Measurements from ENCODE around the gene PPP1R14C. TPM values are rescaled to one million over a fixed set of nuclear protein-coding genes. Genes with fewer than 3 reads are reported as not detected.
A peak's percentile ranks its signal among the peaks of the same experiment; 100 is the strongest.

PPP1R14C gene
- total RNA-seq, 8 experiments from 2014 or later = 6.5 to 66.6 (median 13.8) TPM

DNA sequence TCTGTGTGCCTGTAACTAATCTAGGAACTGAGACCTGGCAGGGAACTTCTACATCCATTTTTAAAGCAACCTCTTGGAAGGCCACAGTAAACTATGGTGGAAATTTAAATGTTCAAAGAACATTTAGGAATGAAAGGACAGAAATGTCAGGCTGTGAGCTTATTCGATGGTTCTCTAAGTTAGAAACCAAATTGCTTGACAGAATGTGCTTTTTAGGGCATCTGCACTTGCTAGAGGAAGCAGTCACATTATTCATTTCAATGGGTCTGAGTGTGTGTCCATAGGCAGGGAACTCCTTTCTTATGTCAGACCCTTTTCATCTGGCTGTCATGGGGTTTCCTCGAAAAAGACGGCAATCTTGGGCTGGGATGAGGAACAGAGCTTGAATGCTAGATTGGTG lies 84.4 kb downstream of the PPP1R14C start:
- no peak overlapping the region for H3K27ac ChIP-seq
- no peak overlapping the region for H3K4me3 ChIP-seq
- 20 to 97% (median 46%) methylated on average over 1 to 3 of the region's 3 CpGs for WGBS, 10 experiments
- no peak for ATAC-seq (replicated peaks in 6 of 8)
- peaks cover 35 to 50% of the 10 kb centered on the region in 2 donors for H3K4me1 ChIP-seq (replicated peaks in 1 of 2)
- in situ Hi-C loops (cut with MboI; ENCODE audit: low pct_unique_long_range_greater_than_20kb in 2 of 9, low sequenced_read_pairs in 9 of 9, unreplicated experiment in 9 of 9) = no loop called here

DNA sequence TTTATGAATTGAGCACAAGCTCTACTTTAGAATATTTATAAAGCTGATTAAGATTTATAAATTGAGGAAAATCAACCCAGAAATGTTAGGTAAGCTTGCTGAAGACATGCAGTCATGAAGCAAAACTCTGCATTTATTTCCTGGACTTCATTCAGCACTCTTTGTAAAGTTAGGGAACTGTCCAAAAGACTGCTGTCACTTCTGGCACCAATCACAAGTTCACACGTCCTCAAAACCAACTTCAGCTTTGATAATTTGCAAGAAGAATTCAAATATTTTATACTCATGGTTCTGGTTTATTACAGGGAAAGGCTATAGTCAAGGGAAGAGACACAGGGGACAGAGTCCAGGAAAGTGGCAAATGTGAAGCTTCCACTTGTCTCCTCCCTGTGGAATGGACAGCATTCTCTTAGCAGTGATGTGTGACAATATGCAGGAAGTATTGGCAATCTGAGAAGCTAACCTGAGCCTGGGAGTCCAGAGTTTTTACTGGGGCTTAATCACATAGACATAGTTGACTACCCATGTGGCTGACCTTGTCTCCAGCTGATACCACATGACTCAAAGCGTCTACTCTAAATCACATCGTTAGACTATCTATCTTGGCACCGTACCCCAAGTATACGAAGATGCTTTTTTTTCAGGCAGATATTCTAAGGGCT lies 85.4 kb downstream of the PPP1R14C start:
- no peak for ATAC-seq (replicated peaks in 6 of 8)
- in situ Hi-C loops (cut with MboI; ENCODE audit: low pct_unique_long_range_greater_than_20kb in 2 of 9, low sequenced_read_pairs in 9 of 9, unreplicated experiment in 9 of 9) = no loop called here

DNA sequence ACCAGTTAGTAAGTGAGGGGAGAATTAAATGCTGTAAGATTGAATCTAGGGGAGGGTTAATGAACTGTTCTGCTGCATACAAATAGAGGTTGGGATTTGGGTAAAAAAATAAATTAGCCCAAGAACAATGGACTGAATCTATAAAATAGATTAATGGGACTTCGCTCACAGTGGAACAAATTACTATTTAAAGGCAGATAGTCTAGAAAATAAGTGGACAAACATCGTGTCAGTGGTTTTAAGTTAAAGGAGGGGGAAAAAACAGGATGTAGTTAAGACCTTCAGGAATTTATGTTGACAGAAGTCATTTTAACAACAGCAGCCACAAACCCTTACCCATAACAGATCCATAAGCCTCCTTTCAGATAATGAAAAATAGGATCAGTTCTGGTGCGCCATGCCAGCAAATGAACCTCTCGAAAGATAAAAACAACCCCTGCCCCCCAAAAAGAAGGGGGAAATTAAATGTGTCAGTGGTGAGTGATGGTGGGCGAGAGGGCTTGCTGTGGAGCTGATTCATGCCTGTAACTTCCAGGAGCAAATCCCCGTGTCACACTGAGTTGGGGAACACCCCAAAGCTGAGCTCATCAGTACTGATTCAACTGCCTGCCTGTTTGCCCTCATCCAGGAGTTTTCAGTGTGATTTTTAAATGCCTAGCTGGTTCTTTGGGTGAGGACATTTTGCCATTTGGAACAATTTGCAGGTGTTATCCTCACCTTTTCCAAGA lies 86.8 kb downstream of the PPP1R14C start:
- 38 to 96% (median 57%) methylated on average over 2 to 6 of the region's 6 CpGs; no CpG with 5 or more reads in 1 of the 10 experiments for WGBS, 10 experiments
- in situ Hi-C loops (cut with MboI; ENCODE audit: low pct_unique_long_range_greater_than_20kb in 2 of 9, low sequenced_read_pairs in 9 of 9, unreplicated experiment in 9 of 9) = no loop called here
- Histone ChIP-seq H3K4me1 (replicated peaks in 1 of 2) (peaks cover 35 to 50% of the 10 kb centered on the region in 2 donors), H3K4me3 (no peak overlapping the region), H3K27ac (no peak overlapping the region)
- ATAC-seq (replicated peaks in 6 of 8) = peak in 7 of 8 experiments; percentile 32 to 88 (median 79)

More for the DNA sequence above, 85.4 kb downstream of the PPP1R14C start:
- WGBS, 10 experiments = 80 to 100% (median 94%) methylated on average over 1 to 5 of the region's 5 CpGs; no CpG with 5 or more reads in 1 of the 10 experiments
- Histone ChIP-seq H3K27ac (no peak overlapping the region), H3K4me1 (replicated peaks in 1 of 2) (peaks cover 35 to 50% of the 10 kb centered on the region in 2 donors), H3K4me3 (no peak overlapping the region)

DNA sequence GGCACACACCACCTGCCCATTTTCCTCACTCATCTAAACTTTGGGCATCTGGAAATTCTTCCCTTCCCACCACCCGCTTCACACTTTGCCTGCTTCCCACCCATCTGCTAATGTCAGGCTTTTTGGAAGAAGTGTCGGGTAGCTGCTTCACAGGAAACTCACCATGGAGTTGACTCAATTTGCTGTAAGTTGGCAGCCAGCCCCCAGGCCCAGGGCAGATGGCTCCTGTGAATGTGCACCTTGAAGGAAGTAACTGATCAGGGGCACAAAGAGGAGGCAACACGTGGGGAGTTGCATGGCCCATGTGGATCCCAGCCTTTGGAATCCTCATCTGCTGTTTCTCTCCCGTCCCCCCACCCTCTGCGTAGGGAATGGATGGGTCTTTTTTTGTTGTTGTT lies 87.3 kb downstream of the PPP1R14C start:
- in situ Hi-C loops (cut with MboI; ENCODE audit: low pct_unique_long_range_greater_than_20kb in 2 of 9, low sequenced_read_pairs in 9 of 9, unreplicated experiment in 9 of 9) = no loop called here
- H3K4me1 ChIP-seq (replicated peaks in 1 of 2) = peaks cover 35 to 50% of the 10 kb centered on the region in 2 donors
- no peak overlapping the region for H3K27ac ChIP-seq
- no peak overlapping the region for H3K4me3 ChIP-seq
- ATAC-seq (replicated peaks in 6 of 8) = peak in 3 of 8 experiments; percentile 7 to 15 (median 12)
- 67 to 100% (median 93%) methylated on average over 1 to 4 of the region's 5 CpGs; no CpG with 5 or more reads in 4 of the 10 experiments for WGBS, 10 experiments

DNA sequence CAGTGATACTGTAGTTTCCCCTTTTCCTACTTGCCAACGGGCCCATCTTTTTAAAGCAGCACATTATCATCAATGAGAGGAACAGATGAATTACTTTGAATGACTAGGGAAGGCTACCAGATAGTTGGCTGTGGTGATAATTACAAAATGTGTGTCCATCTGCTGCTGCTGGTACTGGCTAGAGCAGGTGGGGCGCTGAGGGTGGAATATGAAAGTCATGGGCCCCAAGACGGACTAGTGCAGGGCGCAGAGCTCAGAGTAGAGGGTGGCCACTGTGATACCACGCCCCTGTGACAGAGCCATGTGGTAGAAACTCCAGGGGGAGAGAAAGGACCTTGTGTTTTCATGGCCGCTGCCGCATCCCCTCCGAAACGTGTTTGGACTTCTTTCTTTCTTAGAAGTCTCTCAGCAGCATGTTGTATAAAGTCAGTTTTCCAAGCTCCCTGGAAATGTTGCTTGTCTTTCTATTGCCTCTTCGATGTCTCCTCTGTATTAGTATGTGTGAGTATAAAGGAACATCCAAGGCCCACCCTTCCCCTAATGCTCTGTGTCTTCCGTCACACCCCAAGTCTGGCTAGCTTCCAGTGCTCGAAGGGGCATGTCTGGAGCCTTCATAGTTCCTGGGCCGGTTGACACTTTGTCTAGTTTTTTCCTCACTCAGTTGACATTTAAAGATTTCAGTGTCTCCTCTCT lies 88.1 kb downstream of the PPP1R14C start:
- in situ Hi-C loops (cut with MboI; ENCODE audit: low pct_unique_long_range_greater_than_20kb in 2 of 9, low sequenced_read_pairs in 9 of 9, unreplicated experiment in 9 of 9) = no loop called here
- no peak overlapping the region for H3K27ac ChIP-seq
- no peak overlapping the region for H3K4me3 ChIP-seq
- WGBS, 10 experiments = 0 to 100% (median 89%) methylated on average over 2 to 10 of the region's 13 CpGs; no CpG with 5 or more reads in 1 of the 10 experiments
- peak in 6 of 8 experiments; percentile 34 to 89 (median 74) for ATAC-seq (replicated peaks in 6 of 8)
- H3K4me1 ChIP-seq (replicated peaks in 1 of 2) = peaks cover 35 to 48% of the 10 kb centered on the region in 2 donors

DNA sequence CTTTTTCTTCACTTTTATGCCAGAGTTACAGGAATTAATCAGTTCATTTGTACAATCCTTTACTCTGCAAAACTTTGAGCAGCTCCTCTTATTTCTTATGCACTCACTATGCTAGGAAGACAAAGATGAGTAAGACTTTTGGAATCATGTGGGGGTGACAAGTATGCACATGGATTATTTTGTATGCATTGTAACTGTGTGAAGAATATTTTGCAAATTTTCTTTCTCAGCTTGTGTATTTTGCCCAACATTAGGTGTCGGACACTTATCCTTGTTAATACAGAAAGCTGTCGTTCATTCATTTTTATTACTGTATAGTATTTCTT lies 88.6 kb downstream of the PPP1R14C start:
- Histone ChIP-seq H3K4me3 (no peak overlapping the region), H3K27ac (no peak overlapping the region), H3K4me1 (replicated peaks in 1 of 2) (peaks cover 35 to 43% of the 10 kb centered on the region in 2 donors)
- in situ Hi-C loops (cut with MboI; ENCODE audit: low pct_unique_long_range_greater_than_20kb in 2 of 9, low sequenced_read_pairs in 9 of 9, unreplicated experiment in 9 of 9) = no loop called here
- peak in 3 of 8 experiments; percentile 72 to 84 (median 78) for ATAC-seq (replicated peaks in 6 of 8)
- WGBS, 10 experiments = 9 to 100% (median 90%) methylated on average over 2 of the region's 2 CpGs; no CpG with 5 or more reads in 1 of the 10 experiments

DNA sequence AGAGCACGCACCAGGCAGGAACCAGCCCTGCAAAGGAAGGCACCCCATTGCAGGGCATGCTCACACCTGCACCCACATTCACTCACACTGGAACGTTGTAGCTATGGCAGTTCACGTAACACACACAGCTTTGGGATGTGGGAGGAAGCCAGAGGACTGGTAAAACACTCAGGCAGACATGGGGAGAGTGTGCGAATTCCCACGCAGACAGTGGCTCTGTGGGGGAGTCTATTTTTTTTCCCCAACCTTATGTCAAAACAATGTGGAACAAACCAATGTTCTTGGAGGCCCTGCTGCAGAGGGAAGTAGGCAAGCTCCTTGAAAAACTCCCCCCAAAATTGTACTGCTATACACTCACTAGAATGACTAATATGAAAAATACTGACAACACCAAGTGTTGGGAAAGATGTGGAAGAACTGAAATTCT lies 91.0 kb downstream of the PPP1R14C start:
- Histone ChIP-seq H3K27ac (no peak overlapping the region), H3K4me3 (no peak overlapping the region), H3K4me1 (replicated peaks in 1 of 2) (peaks cover 24 to 32% of the 10 kb centered on the region in 2 donors)
- ATAC-seq (replicated peaks in 6 of 8) = no peak
- 83 to 100% (median 92%) methylated on average over 2 to 5 of the region's 5 CpGs; no CpG with 5 or more reads in 2 of the 10 experiments for WGBS, 10 experiments
- in situ Hi-C loops (cut with MboI; ENCODE audit: low pct_unique_long_range_greater_than_20kb in 2 of 9, low sequenced_read_pairs in 9 of 9, unreplicated experiment in 9 of 9) = no loop called here

DNA sequence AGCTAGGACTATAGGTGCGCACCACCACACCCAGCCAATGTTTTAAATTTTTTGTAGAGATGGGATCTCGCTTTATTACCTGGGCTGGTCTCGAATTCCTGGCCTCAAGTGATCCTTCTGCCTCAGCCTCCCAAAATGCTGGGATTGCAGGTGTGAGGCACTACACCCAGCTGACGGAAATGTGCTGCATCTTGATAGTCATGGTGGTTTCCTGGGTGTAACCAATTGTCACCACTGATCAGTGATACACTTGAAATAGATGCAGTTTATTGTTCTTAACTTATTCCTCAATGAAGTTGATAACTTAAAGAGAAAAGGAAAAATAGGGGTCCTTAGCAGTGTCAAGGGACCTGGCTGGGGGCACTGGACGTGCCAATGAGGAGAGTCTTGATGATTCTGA lies 92.4 kb downstream of the PPP1R14C start:
- Histone ChIP-seq H3K27ac (no peak overlapping the region), H3K4me3 (no peak overlapping the region), H3K4me1 (replicated peaks in 1 of 2) (peaks cover 10 to 18% of the 10 kb centered on the region in 2 donors)
- no peak for ATAC-seq (replicated peaks in 6 of 8)
- in situ Hi-C loops (cut with MboI; ENCODE audit: low pct_unique_long_range_greater_than_20kb in 2 of 9, low sequenced_read_pairs in 9 of 9, unreplicated experiment in 9 of 9) = no loop called here
- WGBS, 10 experiments = 67 to 100% (median 91%) methylated on average over 1 to 5 of the region's 5 CpGs; no CpG with 5 or more reads in 1 of the 10 experiments

DNA sequence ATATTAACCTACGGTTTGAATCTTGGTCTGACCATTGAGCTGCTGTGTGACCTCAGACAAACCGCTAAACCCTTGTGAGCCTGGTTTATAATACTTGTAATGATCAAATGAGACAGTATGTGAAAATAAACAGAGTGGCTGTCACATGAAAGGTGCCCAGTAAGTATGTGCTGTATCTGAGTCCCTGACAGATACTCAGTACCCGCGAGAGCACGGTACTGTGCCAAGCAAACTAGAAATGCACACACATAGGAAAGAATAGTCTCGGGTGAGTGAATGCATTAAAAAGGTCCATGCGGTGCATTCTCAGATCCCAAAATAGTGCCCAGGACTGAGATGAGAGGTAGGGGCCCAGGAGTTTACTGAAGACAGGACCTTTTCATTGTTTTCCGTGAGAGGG lies 93.3 kb downstream of the PPP1R14C start:
- in situ Hi-C loops (cut with MboI; ENCODE audit: low pct_unique_long_range_greater_than_20kb in 2 of 9, low sequenced_read_pairs in 9 of 9, unreplicated experiment in 9 of 9) = no loop called here
- peak in 1 of 8 experiments; percentile 17 for ATAC-seq (replicated peaks in 6 of 8)
- Histone ChIP-seq H3K4me1 (replicated peaks in 1 of 2) (peaks cover 2 to 9% of the 10 kb centered on the region in 2 donors), H3K4me3 (no peak overlapping the region), H3K27ac (no peak overlapping the region)
- WGBS, 10 experiments = 95 to 100% (median 99%) methylated on average over 1 to 7 of the region's 8 CpGs; no CpG with 5 or more reads in 2 of the 10 experiments

DNA sequence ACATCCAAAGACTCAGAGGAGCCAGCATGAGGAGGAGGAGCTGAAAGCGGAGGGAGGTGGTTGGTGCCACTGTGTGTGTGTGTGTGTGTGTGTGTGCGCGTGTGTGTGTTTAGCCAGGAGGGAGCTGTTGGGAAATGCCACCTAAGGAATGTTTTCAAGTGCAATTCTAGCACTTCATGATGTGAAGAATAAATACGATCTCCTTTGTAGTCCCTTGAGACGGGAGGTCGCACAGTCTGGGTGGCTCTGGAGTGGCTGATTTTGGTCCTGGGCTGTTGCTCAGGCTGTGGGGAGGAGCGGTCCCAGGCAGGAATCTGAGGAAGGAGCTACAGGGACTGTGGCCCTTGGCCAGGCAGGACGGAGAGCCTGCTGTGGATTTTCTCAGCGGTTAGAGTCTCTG lies 93.7 kb downstream of the PPP1R14C start:
- peak in 3 of 8 experiments; percentile 14 to 81 (median 43) for ATAC-seq (replicated peaks in 6 of 8)
- in situ Hi-C loops (cut with MboI; ENCODE audit: low pct_unique_long_range_greater_than_20kb in 2 of 9, low sequenced_read_pairs in 9 of 9, unreplicated experiment in 9 of 9) = no loop called here
- 30 to 100% (median 79%) methylated on average over 1 to 5 of the region's 9 CpGs; no CpG with 5 or more reads in 5 of the 10 experiments for WGBS, 10 experiments
- no peak overlapping the region for H3K27ac ChIP-seq
- no peak overlapping the region for H3K4me3 ChIP-seq
- peaks cover 2 to 7% of the 10 kb centered on the region in 2 donors for H3K4me1 ChIP-seq (replicated peaks in 1 of 2)

DNA sequence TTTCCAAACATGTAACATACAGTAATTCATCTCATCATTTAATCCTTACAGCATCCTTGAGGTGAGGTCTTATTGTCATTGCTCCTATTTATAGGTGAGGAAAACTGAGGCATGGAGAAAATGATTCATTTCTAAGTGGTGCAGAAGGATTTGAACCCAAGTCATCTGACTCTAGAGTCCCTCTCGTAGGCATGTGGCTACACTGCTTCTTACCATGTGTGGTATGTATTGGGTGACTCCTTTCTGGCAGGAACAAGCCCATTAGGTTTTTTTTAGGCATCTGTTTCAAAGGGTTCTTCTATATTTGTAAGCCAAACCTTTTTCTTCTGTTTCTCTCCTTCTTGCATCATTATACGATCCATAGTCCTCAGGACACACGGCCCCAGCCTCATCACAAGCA lies 94.8 kb downstream of the PPP1R14C start:
- H3K27ac ChIP-seq = no peak overlapping the region
- ATAC-seq (replicated peaks in 6 of 8) = no peak
- no peak overlapping the region for H3K4me3 ChIP-seq
- H3K4me1 ChIP-seq (replicated peaks in 1 of 2) = peaks cover 2 to 7% of the 10 kb centered on the region in 2 donors
- WGBS, 10 experiments = 68 to 100% (median 87%) methylated on average over 1 to 3 of the region's 3 CpGs; no CpG with 5 or more reads in 2 of the 10 experiments
- in situ Hi-C loops (cut with MboI; ENCODE audit: low pct_unique_long_range_greater_than_20kb in 2 of 9, low sequenced_read_pairs in 9 of 9, unreplicated experiment in 9 of 9) = no loop called here

DNA sequence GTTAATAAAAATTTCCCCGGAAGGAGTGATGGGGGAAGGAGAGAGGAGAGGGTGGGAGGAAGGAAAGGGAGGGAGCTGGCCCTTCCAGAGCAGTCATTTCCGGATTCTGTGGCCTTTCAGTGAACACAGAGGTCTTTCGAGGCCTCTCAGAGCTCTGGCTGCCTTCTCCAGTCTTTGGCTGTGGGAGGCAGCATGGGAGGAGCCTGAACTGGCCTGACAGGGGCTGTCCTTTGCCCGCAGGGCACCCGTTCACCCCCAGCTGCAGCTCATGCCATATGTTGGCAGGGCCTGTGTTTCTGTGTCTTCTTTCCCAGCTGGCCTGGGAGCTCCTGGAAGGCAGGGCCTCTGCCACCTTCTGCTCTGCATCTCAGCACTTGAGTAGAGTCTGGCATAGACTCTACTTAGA lies 95.5 kb downstream of the PPP1R14C start:
- peaks cover 2 to 7% of the 10 kb centered on the region in 2 donors for H3K4me1 ChIP-seq (replicated peaks in 1 of 2)
- peak; percentile 48 to 65 (median 58) for ATAC-seq (replicated peaks in 6 of 8)
- 64 to 83% (median 70%) methylated on average over 1 to 3 of the region's 5 CpGs; no CpG with 5 or more reads in 5 of the 10 experiments for WGBS, 10 experiments
- in situ Hi-C loops (cut with MboI; ENCODE audit: low pct_unique_long_range_greater_than_20kb in 2 of 9, low sequenced_read_pairs in 9 of 9, unreplicated experiment in 9 of 9) = no loop called here
- no peak overlapping the region for H3K4me3 ChIP-seq
- H3K27ac ChIP-seq = no peak overlapping the region

Measured in motor neuron (in vitro differentiated cells).